ENCODE data around the gene PPP1R14C.

DNA sequence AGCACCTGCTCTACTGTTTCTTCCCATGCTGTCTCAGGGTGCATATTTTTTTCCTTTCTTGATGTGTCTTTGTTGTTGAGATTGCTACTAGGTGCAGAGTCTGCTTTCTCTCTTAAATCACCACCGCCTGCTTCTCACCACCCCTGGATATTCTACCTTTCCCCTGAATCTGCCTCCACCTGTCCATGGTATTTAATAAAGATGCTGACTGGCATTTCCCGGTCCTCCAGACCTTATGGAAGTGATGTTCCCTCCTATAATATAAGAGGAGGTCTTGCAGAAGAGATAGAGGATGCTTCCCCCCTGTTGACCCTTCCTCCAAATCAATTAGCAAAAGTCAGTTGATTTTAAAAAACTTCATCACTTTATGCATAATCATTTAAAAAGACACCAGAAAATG is 118.1 kb downstream of the PPP1R14C start:
- TF ChIP-seq YY1 (IDR thresholded peaks at IDR 0.05; ENCODE audit: insufficient read depth, insufficient read length), result no peak
- TF ChIP-seq SUZ12 (IDR thresholded peaks at IDR 0.05; ENCODE audit: extremely low read depth, insufficient read depth, insufficient read length), result no peak
